Natural killer cell (primary cell): Measurements from ENCODE around the gene KANK2. TPM values are rescaled to one million over a fixed set of nuclear protein-coding genes. Genes with fewer than 3 reads are reported as not detected.

ENCODE experiments used
- ATAC-seq, 3 donors: fragments of 150-1000 bp in 2 of 3; fragments of 200-7000 bp in 1 of 3; cut with Tn5 transposase; 1 replicate in 1 of 3; 2 replicates in 2 of 3; pipeline ENCODE4 v1.10.0; 2021; ENCODE audit warnings: mild to moderate bottlenecking in 2 of 3, moderate library complexity in 2 of 3
- DNase-seq, 2 donors: peaks; one replicate each; pipeline versions ENCODE4 v3.0.0 to v3.0.0-alpha.2; 2013 to 2021; ENCODE audit warnings: mixed read lengths in 1 of 2
- H3K27ac ChIP-seq: one replicate; pipeline ENCODE4 v1.5.1; 2013; ENCODE audit warnings: mild to moderate bottlenecking, low read length
- H3K27me3 ChIP-seq: one replicate; pipeline ENCODE4 v1.6.1; 2013; ENCODE audit warnings: low read length; ENCODE audit not compliant: control insufficient read depth, insufficient read depth
- H3K36me3 ChIP-seq: one replicate; pipeline ENCODE4 v1.6.1; 2013; ENCODE audit warnings: low read length; ENCODE audit not compliant: control insufficient read depth, insufficient read depth
- H3K4me1 ChIP-seq: one replicate; pipeline ENCODE4 v1.6.1; 2013; ENCODE audit warnings: low read length; ENCODE audit not compliant: control insufficient read depth, insufficient read depth
- H3K4me3 ChIP-seq: one replicate; pipeline ENCODE4 v1.5.1; 2013; ENCODE audit warnings: low read length
- H3K9me3 ChIP-seq: one replicate; pipeline ENCODE4 v1.6.1; 2013; ENCODE audit warnings: low read length; ENCODE audit not compliant: control insufficient read depth, insufficient read depth
- H3K27ac Mint-ChIP-seq, 2 donors: one replicate each; pipeline ENCODE4 v1.8.0; 2022; ENCODE audit warnings: mild to moderate bottlenecking in 2 of 2, mixed read lengths in 2 of 2, moderate library complexity in 1 of 2
- H3K27me3 Mint-ChIP-seq, 2 donors: one replicate each; pipeline ENCODE4 v1.8.0; 2022; ENCODE audit warnings: low read depth in 2 of 2, mixed read lengths in 2 of 2
- H3K36me3 Mint-ChIP-seq: one replicate; pipeline ENCODE4 v1.8.0; 2022; ENCODE audit warnings: mixed read lengths
- H3K4me1 Mint-ChIP-seq, 2 donors: one replicate each; pipeline ENCODE4 v1.8.0; 2022; ENCODE audit warnings: mixed read lengths in 2 of 2
- H3K4me3 Mint-ChIP-seq: one replicate; pipeline ENCODE4 v1.8.0; 2022; ENCODE audit warnings: mild to moderate bottlenecking, moderate library complexity, mixed read lengths
- H3K9me3 Mint-ChIP-seq, 2 donors: one replicate each; pipeline ENCODE4 v1.8.0; 2022; ENCODE audit warnings: mixed read lengths in 2 of 2
- CTCF ChIP-seq: fragments of 200-600 bp; IDR thresholded peaks from one replicate; pipeline ENCODE4 v1.8.0; 2022; ENCODE audit warnings: antibody characterized with exemption
- WGBS: methylation state at CpG from one replicate; pipeline ENCODE4 v1.1.7; 2013; ENCODE audit warnings: missing lambda C conversion rate; ENCODE audit not compliant: insufficient coverage; 5-methylcytosine and 5-hydroxymethylcytosine counted together
- intact Hi-C: fragments of 100-400 bp; cut with micrococcal nuclease; formaldehyde crosslinking; loops from one replicate; pipeline ENCODE4 v1.14.2; 2022
- total RNA-seq, 4 donors: library from RNA; stranded (reverse); fragments of 120-200 nt in 1 of 4; gene quantifications; one replicate each; pipeline versions ENCODE4 v1.2.3 to v1.2.4, GENCODE V29; 2013 to 2022

KANK2 gene
- total RNA-seq, 3 donors from 2014 or later (not counting 1 experiment from before 2014, with no cell fraction given) = 0.82 to 1.3 (median 0.85) TPM

GRCh38 chr19:11175920-11176319 is 21.4 kb downstream of the KANK2 start:
- Mint-ChIP-seq H3K36me3 (no peaks in the 10 kb centered on the region), H3K27me3 (no peaks in the 10 kb centered on the region), H3K4me1 (no peaks in the 10 kb centered on the region), H3K9me3 (no peaks in the 10 kb centered on the region), H3K27ac (no peak overlapping the region), H3K4me3 (no peak overlapping the region)
- 93% methylated on average over 7 of the region's 7 CpGs for WGBS
- Histone ChIP-seq H3K36me3 (no peaks in the 10 kb centered on the region), H3K4me3 (no peak overlapping the region), H3K9me3 (no peaks in the 10 kb centered on the region), H3K4me1 (no peaks in the 10 kb centered on the region), H3K27me3 (no peaks in the 10 kb centered on the region), H3K27ac (no peak overlapping the region)
- no peak for DNase-seq
- no peak for ATAC-seq
- no peak for TF ChIP-seq CTCF
- intact Hi-C loops = no loop called here

GRCh38 chr19:11174336-11174735 is 23.0 kb downstream of the KANK2 start:
- Histone ChIP-seq H3K9me3 (no peaks in the 10 kb centered on the region), H3K36me3 (no peaks in the 10 kb centered on the region), H3K27me3 (no peaks in the 10 kb centered on the region), H3K27ac (no peak overlapping the region), H3K4me1 (no peaks in the 10 kb centered on the region), H3K4me3 (no peak overlapping the region)
- WGBS = 97% methylated on average over 27 of the region's 27 CpGs
- no peak for DNase-seq
- ATAC-seq = no peak
- H3K27me3 Mint-ChIP-seq = no peaks in the 10 kb centered on the region
- intact Hi-C loops = no loop called here
- H3K9me3 Mint-ChIP-seq = no peaks in the 10 kb centered on the region
- H3K4me1 Mint-ChIP-seq = no peaks in the 10 kb centered on the region
- no peak overlapping the region for H3K4me3 Mint-ChIP-seq
- TF ChIP-seq CTCF = no peak
- no peaks in the 10 kb centered on the region for H3K36me3 Mint-ChIP-seq
- no peak overlapping the region for H3K27ac Mint-ChIP-seq

- DNase-seq (no peak), ATAC-seq (no peak)
- Mint-ChIP-seq H3K9me3 (no peaks in the 10 kb centered on the region), H3K4me1 (no peaks in the 10 kb centered on the region), H3K4me3 (no peak overlapping the region), H3K27me3 (no peaks in the 10 kb centered on the region), H3K36me3 (no peaks in the 10 kb centered on the region), H3K27ac (no peak overlapping the region)
- Histone ChIP-seq H3K36me3 (no peaks in the 10 kb centered on the region), H3K9me3 (no peaks in the 10 kb centered on the region), H3K27ac (no peak overlapping the region), H3K4me3 (no peak overlapping the region), H3K4me1 (no peaks in the 10 kb centered on the region), H3K27me3 (no peaks in the 10 kb centered on the region)
- TF ChIP-seq CTCF = no peak
- intact Hi-C loops = no loop called here
- WGBS = 76% methylated on average over 8 of the region's 8 CpGs
Measured at GRCh38 chr19:11173516-11174155, 23.7 kb downstream of the KANK2 start.

GRCh38 chr19:11172576-11172975 is 24.8 kb downstream of the KANK2 start:
- Histone ChIP-seq H3K9me3 (no peaks in the 10 kb centered on the region), H3K27ac (no peak overlapping the region), H3K27me3 (no peaks in the 10 kb centered on the region), H3K36me3 (no peaks in the 10 kb centered on the region), H3K4me3 (no peak overlapping the region), H3K4me1 (no peaks in the 10 kb centered on the region)
- no peak for DNase-seq
- Mint-ChIP-seq H3K9me3 (no peaks in the 10 kb centered on the region), H3K4me3 (no peak overlapping the region), H3K27me3 (no peaks in the 10 kb centered on the region), H3K36me3 (no peaks in the 10 kb centered on the region), H3K4me1 (no peaks in the 10 kb centered on the region), H3K27ac (no peak overlapping the region)
- no peak for ATAC-seq
- intact Hi-C loops = no loop called here
- WGBS = 87% methylated on average over 6 of the region's 6 CpGs
- no peak for TF ChIP-seq CTCF
